K562 (cell line): ENCODE data around the gene FIBP. TPM values are rescaled to one million over a fixed set of nuclear protein-coding genes. Genes with fewer than 3 reads are reported as not detected.

ENCODE experiments used
- CLOCK ChIP-seq: fragments of 250-450 bp; sonication (Bioruptor Pico); IDR thresholded peaks from 2 replicates; pipeline ENCODE4 v1.4.0; 2020; ENCODE audit warnings: mild to moderate bottlenecking, moderate library complexity, borderline replicate concordance
- HDAC1 ChIP-seq, 2 experiments: fragments of 450-650 bp; IDR thresholded peaks; 2 replicates each; pipeline ENCODE4 v1.6.1; 2016 to 2017; ENCODE audit warnings: inconsistent platforms in 1 of 2, mild to moderate bottlenecking in 1 of 2, moderate library complexity in 1 of 2
- HDAC2 ChIP-seq: fragments of 450-650 bp; IDR thresholded peaks from 2 replicates; pipeline ENCODE4 v1.6.1; 2016; ENCODE audit warnings: mild to moderate bottlenecking
- HINFP ChIP-seq: fragments of 450-650 bp; conservative IDR thresholded peaks from 2 replicates; pipeline ENCODE4 v1.6.1; 2016; ENCODE audit warnings: missing genetic modification characterization, low read depth, mild to moderate bottlenecking, control low read depth, missing compliant biosample characterization
- HMGN3 ChIP-seq: IDR thresholded peaks from 2 replicates; pipeline ENCODE4 v1.6.1; 2011; ENCODE audit warnings: borderline replicate concordance, low read depth, mild to moderate bottlenecking, mixed read lengths, low read length; ENCODE audit not compliant: insufficient read length; ENCODE audit errors: extremely low read depth
- IRF2 ChIP-seq: sonication (generic); formaldehyde crosslinking; IDR thresholded peaks from 2 replicates; pipeline ENCODE4 v1.8.1; 2022; ENCODE audit warnings: mild to moderate bottlenecking, missing genetic modification reagents
- PTBP1 ChIP-seq: fragments of 200-400 bp; formaldehyde crosslinking; IDR thresholded peaks from 2 replicates; pipeline ENCODE4 v1.6.1; 2017; ENCODE audit warnings: low read depth, low read length
- SMARCA4 ChIP-seq: fragments of 450-650 bp; IDR thresholded peaks from 2 replicates; pipeline ENCODE4 v1.6.1; 2016
- TFAM ChIP-seq: fragments of 250-450 bp; sonication (Bioruptor Pico); conservative IDR thresholded peaks from 2 replicates; pipeline ENCODE4 v1.5.0; 2021; ENCODE audit warnings: mild to moderate bottlenecking, moderate library complexity
- USF1 ChIP-seq: sonication (generic); formaldehyde crosslinking; IDR thresholded peaks from 2 replicates; pipeline ENCODE4 v1.9.0; 2022; ENCODE audit warnings: mild to moderate bottlenecking, missing genetic modification reagents
- YY1 ChIP-seq, 3 experiments: IDR thresholded peaks; 2 replicates each; pipeline ENCODE4 v1.6.1; 2011; ENCODE audit warnings: low read length in 2 of 3, mild to moderate bottlenecking in 2 of 3, moderate library complexity in 2 of 3, borderline replicate concordance in 1 of 3, control low read depth in 1 of 3, low read depth in 1 of 3; ENCODE audit not compliant: insufficient read depth in 3 of 3, insufficient replicate concordance in 2 of 3, control insufficient read depth in 1 of 3, insufficient read length in 1 of 3; ENCODE audit errors: extremely low read depth in 1 of 3
- ZBTB2 ChIP-seq: fragments of 450-650 bp; IDR thresholded peaks from 2 replicates; pipeline ENCODE4 v1.6.1; 2016; ENCODE audit warnings: antibody characterized with exemption
- ZNF263 ChIP-seq: sonication (generic); formaldehyde crosslinking; IDR thresholded peaks from 2 replicates; pipeline ENCODE4 v1.8.0; 2022; ENCODE audit warnings: mild to moderate bottlenecking, missing genetic modification reagents, borderline replicate concordance
- ZNF311 ChIP-seq: fragments of 250-450 bp; sonication (Bioruptor Pico); IDR thresholded peaks from 2 replicates; pipeline ENCODE4 v1.4.0; 2020; ENCODE audit warnings: mild to moderate bottlenecking, moderate library complexity
- polyA plus RNA-seq, 8 experiments: library from polyadenylated mRNA; depleted of rRNA in 4 of 8; stranded (reverse) in 5 of 8; unstranded in 3 of 8; fragments of >200 nt; fragmentation: Nextera tagmentation in 2 of 8; fragmentation: Illumina TruSeq in 1 of 8; extraction: Ambion mirVana in 2 of 8; extraction: Trizol in 1 of 8; gene quantifications; 2 replicates each; pipeline versions ENCODE4 v1.2.1 to v1.2.3, GENCODE V29; 2011 to 2014; ENCODE audit warnings: inconsistent platforms in 1 of 8, missing spikeins in 1 of 8
- total RNA-seq, 7 experiments: library from RNA; depleted of rRNA in 6 of 7; stranded (reverse); fragments of >200 nt in 6 of 7; fragmentation: Illumina TruSeq in 2 of 7; extraction: Trizol in 2 of 7; gene quantifications; 2 replicates each; pipeline versions ENCODE4 v1.2.1 to v1.2.3, GENCODE V29; 2011 to 2021; ENCODE audit warnings: low replicate concordance in 1 of 7

FIBP gene
- total and polyA plus RNA-seq, 9 of the 15 experiments (the other 6 are each of a cell fraction or from before 2014, with no cell fraction given) = 41.2 to 79.2 (median 48.6) TPM

GRCh38 chr11:65899356-65900124, 11.3 kb upstream of the FIBP start (continued):
- TF ChIP-seq CLOCK (CRISPR knock-in tag) (peak; percentile 36; the same call in 1 of the 2 replicates), YY1 (IDR thresholded peaks at IDR 0.05; ENCODE audit: borderline replicate concordance in 1 of 3, control insufficient read depth in 1 of 3, extremely low read depth in 1 of 3, insufficient read depth in 3 of 3, insufficient read length in 1 of 3, insufficient replicate concordance in 2 of 3, low read depth in 1 of 3, low read length in 2 of 3) (peak in 2 of 3 experiments; percentile 27 to 36), HDAC1 (IDR thresholded peaks at IDR 0.05) (peak in 1 of 2 experiments; percentile 90; a peak in 2 of 4 replicates), TFAM (CRISPR knock-in tag) (no peak), HDAC2 (peak; percentile 68), PTBP1 (peak; percentile 87), SMARCA4 (peak; percentile 66), ZNF311 (CRISPR knock-in tag) (0 out of 2 replicates have a peak, but pooled peaks have one; percentile 52), ZNF263 (CRISPR knock-in tag) (peak; percentile 66; the same call in 1 of the 2 replicates), HMGN3 (peak; percentile 95), HINFP (tag) (no peak), USF1 (CRISPR knock-in tag) (peak; percentile 76), ZBTB2 (peak; percentile 38; the same call in 1 of the 2 replicates), IRF2 (0 out of 2 replicates have a peak, but pooled peaks have one; percentile 59)
